Hepatocyte (in vitro differentiated cells): Measurements from ENCODE around the gene CKS1B. TPM values are rescaled to one million over a fixed set of nuclear protein-coding genes. Genes with fewer than 3 reads are reported as not detected.

Experiments
- DNase-seq: peaks from one replicate; pipeline ENCODE4 v3.0.0-alpha.2; 2016; ENCODE audit warnings: low spot score
- H2AFZ ChIP-seq: fragments of 200-600 bp; sonication (generic); 2 replicates; pipeline ENCODE4 v1.6.0; 2016; ENCODE audit warnings: antibody characterized with exemption, mild to moderate bottlenecking
- H3K27ac ChIP-seq: fragments of 200-600 bp; sonication (generic); 2 replicates; pipeline ENCODE4 v1.5.1; 2016; ENCODE audit warnings: mild to moderate bottlenecking
- H3K27me3 ChIP-seq: fragments of 200-600 bp; sonication (generic); 2 replicates; pipeline ENCODE4 v1.6.1; 2016
- H3K36me3 ChIP-seq: fragments of 200-600 bp; sonication (generic); replicated peaks from 2 replicates; pipeline ENCODE4 v1.5.1; 2016; ENCODE audit warnings: low read depth; ENCODE audit not compliant: insufficient read depth
- H3K4me1 ChIP-seq: fragments of 200-600 bp; sonication (generic); 2 replicates; pipeline ENCODE4 v1.5.1; 2016; ENCODE audit warnings: mild to moderate bottlenecking, moderate library complexity; ENCODE audit not compliant: insufficient read depth
- H3K4me2 ChIP-seq: fragments of 200-600 bp; sonication (generic); 2 replicates; pipeline ENCODE4 v1.6.0; 2016
- H3K4me3 ChIP-seq: fragments of 200-600 bp; sonication (generic); 2 replicates; pipeline ENCODE4 v1.5.1; 2016; ENCODE audit warnings: mild to moderate bottlenecking
- H3K79me2 ChIP-seq: fragments of 200-600 bp; sonication (generic); 2 replicates; pipeline ENCODE4 v1.6.0; 2017; ENCODE audit warnings: mild to moderate bottlenecking
- H3K9me2 ChIP-seq: fragments of 200-600 bp; sonication (generic); replicated peaks from 2 replicates; pipeline ENCODE4 v1.6.0; 2017; ENCODE audit warnings: mild to moderate bottlenecking; ENCODE audit not compliant: insufficient read depth
- H3K9me3 ChIP-seq: fragments of 200-600 bp; sonication (generic); 2 replicates; pipeline ENCODE4 v1.5.1; 2016; ENCODE audit warnings: low read depth, mild to moderate bottlenecking
- H4K20me1 ChIP-seq: fragments of 200-600 bp; sonication (generic); 2 replicates; pipeline ENCODE4 v1.6.0; 2016; ENCODE audit warnings: mild to moderate bottlenecking; ENCODE audit not compliant: insufficient read depth, poor library complexity, severe bottlenecking
- EZH2 ChIP-seq: fragments of 200-600 bp; sonication (generic); IDR thresholded peaks from 2 replicates; pipeline ENCODE4 v1.6.1; 2016; ENCODE audit warnings: antibody characterized with exemption, mild to moderate bottlenecking, borderline replicate concordance
- EZH2phosphoT487 ChIP-seq: fragments of 200-600 bp; sonication (generic); IDR thresholded peaks from one replicate; pipeline ENCODE4 v1.6.1; 2018; ENCODE audit warnings: antibody characterized with exemption, mild to moderate bottlenecking, low read depth, moderate library complexity; ENCODE audit not compliant: unreplicated experiment, severe bottlenecking
- WGBS: methylation state at CpG from one replicate; pipeline ENCODE4 v1.1.6; 2016; ENCODE audit warnings: low lambda C conversion rate; ENCODE audit errors: missing lambda C conversion rate; 5-methylcytosine and 5-hydroxymethylcytosine counted together
- polyA plus RNA-seq: library from polyadenylated mRNA; unstranded; fragments of >200 nt; fragmentation: Nextera tagmentation; extraction: Ambion mirVana; gene quantifications from 2 replicates; pipeline ENCODE4 v1.2.1, GENCODE V29; 2016
- total RNA-seq: library from RNA; depleted of rRNA; stranded (reverse); fragments of >200 nt; gene quantifications from 2 replicates; pipeline ENCODE4 v1.2.3, GENCODE V29; 2014
- TF ChIP-seq, protein P1 (sequence below): fragments of 200-600 bp; sonication (generic); IDR thresholded peaks from 2 replicates; pipeline ENCODE4 v1.5.1; 2016; ENCODE audit warnings: antibody characterized with exemption, mild to moderate bottlenecking; ENCODE audit not compliant: poor library complexity

Gene CKS1B
- total and polyA plus RNA-seq, 2 experiments from 2014 or later = 40.4 to 91.3 TPM

DNA sequence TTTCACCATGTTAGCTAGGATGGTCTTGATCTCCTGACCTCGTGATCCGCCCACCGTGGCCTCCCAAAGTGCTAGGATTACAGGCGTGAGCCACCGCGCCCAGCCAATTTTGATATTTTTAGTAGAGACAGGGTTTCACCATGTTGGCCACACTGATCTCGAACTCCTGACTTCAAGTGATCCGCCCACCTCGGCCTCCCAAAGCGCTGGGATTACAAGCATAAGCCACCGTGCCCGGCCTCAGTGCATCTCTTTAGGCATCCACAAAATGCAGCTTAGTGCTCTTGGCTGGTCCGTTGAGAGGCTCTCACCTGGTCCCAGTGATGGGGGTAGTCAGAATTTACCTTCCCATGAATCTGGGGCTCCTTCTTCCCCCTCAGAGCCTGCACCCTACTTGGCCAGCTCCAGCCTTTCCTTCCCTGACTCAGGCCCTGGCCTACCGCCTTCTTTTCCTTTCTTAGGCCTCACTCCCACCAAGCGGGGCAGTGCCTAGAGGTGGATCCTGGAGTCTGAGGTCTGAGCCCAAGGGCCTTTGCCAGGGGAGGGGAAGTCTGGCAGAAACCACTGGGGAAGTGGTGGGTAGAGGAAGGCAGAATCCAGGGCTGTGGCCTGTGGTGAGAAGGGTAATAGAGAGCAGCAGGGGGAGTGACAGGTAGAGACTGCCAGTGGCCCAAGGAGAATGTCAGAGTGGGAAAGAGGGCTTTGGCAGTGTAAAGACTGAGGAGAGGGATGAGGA lies 22.7 kb downstream of the CKS1B start:
- no peak overlapping the region for H3K4me2 ChIP-seq
- no peaks in the 10 kb centered on the region for H3K9me2 ChIP-seq
- H3K4me3 ChIP-seq = no peak overlapping the region
- DNase-seq = no peak
- TF ChIP-seq EZH2 = no peak
- TF ChIP-seq, protein P1, sequence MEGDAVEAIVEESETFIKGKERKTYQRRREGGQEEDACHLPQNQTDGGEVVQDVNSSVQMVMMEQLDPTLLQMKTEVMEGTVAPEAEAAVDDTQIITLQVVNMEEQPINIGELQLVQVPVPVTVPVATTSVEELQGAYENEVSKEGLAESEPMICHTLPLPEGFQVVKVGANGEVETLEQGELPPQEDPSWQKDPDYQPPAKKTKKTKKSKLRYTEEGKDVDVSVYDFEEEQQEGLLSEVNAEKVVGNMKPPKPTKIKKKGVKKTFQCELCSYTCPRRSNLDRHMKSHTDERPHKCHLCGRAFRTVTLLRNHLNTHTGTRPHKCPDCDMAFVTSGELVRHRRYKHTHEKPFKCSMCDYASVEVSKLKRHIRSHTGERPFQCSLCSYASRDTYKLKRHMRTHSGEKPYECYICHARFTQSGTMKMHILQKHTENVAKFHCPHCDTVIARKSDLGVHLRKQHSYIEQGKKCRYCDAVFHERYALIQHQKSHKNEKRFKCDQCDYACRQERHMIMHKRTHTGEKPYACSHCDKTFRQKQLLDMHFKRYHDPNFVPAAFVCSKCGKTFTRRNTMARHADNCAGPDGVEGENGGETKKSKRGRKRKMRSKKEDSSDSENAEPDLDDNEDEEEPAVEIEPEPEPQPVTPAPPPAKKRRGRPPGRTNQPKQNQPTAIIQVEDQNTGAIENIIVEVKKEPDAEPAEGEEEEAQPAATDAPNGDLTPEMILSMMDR = no peak
- TF ChIP-seq EZH2phosphoT487 = no peak
- H3K4me1 ChIP-seq = peaks cover 11% of the 10 kb centered on the region
- no peaks in the 10 kb centered on the region for H3K36me3 ChIP-seq
- peaks cover 3% of the 10 kb centered on the region for H3K79me2 ChIP-seq
- H3K27me3 ChIP-seq = no peaks in the 10 kb centered on the region
- H4K20me1 ChIP-seq = no peaks in the 10 kb centered on the region
- H3K27ac ChIP-seq = no peak overlapping the region
- WGBS = 89% methylated on average over 15 of the region's 15 CpGs
- H3K9me3 ChIP-seq = no peaks in the 10 kb centered on the region
- H2AFZ ChIP-seq = no peak overlapping the region

DNA sequence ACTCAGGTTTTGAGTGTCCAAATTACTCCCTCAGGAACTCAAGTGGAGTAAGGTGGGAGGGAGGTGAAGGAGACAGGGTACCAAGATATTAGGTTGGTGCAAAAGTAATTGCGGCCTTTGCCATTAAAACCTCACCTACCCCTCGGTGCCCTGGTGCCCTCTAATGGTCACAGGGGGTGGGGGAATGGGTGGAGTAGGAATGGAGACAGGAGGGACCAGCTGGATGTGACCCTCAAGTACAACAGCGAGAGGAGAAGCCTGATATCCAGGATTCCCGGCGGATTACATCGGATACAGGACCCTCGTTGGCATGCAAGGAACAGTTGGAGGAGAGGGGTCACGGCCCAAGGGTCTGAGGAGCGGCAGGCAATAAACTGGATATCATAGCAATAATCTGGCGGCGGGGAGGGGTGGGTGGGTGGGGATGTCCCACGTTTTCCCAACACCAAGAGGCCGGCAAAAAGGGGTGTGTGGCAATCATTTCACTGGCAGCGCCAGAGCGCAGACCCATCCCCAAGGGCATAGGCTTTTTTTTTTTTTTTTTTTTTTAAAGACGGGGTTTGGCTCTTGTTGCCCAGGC lies 23.8 kb downstream of the CKS1B start:
- Histone ChIP-seq H3K27me3 (no peaks in the 10 kb centered on the region), H3K79me2 (peaks cover 9% of the 10 kb centered on the region), H3K4me2 (peak overlapping the region; percentile 92), H3K27ac (no peak overlapping the region), H4K20me1 (no peaks in the 10 kb centered on the region), H2AFZ (no peak overlapping the region), H3K9me2 (no peaks in the 10 kb centered on the region), H3K4me1 (peaks cover 11% of the 10 kb centered on the region), H3K36me3 (no peaks in the 10 kb centered on the region), H3K4me3 (no peak overlapping the region), H3K9me3 (no peaks in the 10 kb centered on the region)
- no peak for DNase-seq
- TF ChIP-seq EZH2 (no peak), EZH2phosphoT487 (no peak)
- TF ChIP-seq, protein P1 = no peak
- 89% methylated on average over 15 of the region's 16 CpGs for WGBS

GRCh38 chr1:154998818-154999570 lies 24.5 kb downstream of the CKS1B start:
- DNase-seq = peak; percentile 78
- H3K9me2 ChIP-seq = no peaks in the 10 kb centered on the region
- H3K4me1 ChIP-seq = peaks cover 11% of the 10 kb centered on the region
- peak overlapping the region; percentile 92 for H3K4me2 ChIP-seq
- no peaks in the 10 kb centered on the region for H3K36me3 ChIP-seq
- H3K27me3 ChIP-seq = no peaks in the 10 kb centered on the region
- TF ChIP-seq, protein P1 = peak; percentile 95
- TF ChIP-seq EZH2 = no peak
- peak overlapping the region; percentile 43 for H3K4me3 ChIP-seq
- WGBS = 20% methylated on average over 34 of the region's 40 CpGs
- H3K79me2 ChIP-seq = peaks cover 16% of the 10 kb centered on the region
- H3K27ac ChIP-seq = peak overlapping the region; percentile 98
- H2AFZ ChIP-seq = peak overlapping the region; percentile 3
- H3K9me3 ChIP-seq = no peaks in the 10 kb centered on the region
- H4K20me1 ChIP-seq = no peaks in the 10 kb centered on the region
